Measurements from ENCODE around the gene ZNF423. TPM values are rescaled to one million over a fixed set of nuclear protein-coding genes. Genes with fewer than 3 reads are reported as not detected.
"Not testable (repeated sequence)": the region's sequence is repeated elsewhere in the genome, so short reads cannot be mapped to it uniquely, and the experiment has no call there.

The ZNF423 gene
- total RNA-seq, 1 experiment from 2014 or later, result 11.1 TPM

GRCh38 chr16:49513040-49513439, 342.9 kb downstream of the ZNF423 start:
- H3K9me3 ChIP-seq (ENCODE audit: low read depth, low read length, poor library complexity, severe bottlenecking), result no peaks in the 10 kb centered on the region
- CTCF ChIA-PET, result no interaction called here
- no peak for TF ChIP-seq EZH2 (IDR thresholded peaks at IDR 0.05; ENCODE audit: borderline replicate concordance, low read depth, low read length, poor library complexity, severe bottlenecking)
- TF ChIP-seq CTCF (conservative IDR thresholded peaks at IDR 0.05; ENCODE audit: low read depth, low read length), result 0 out of 2 replicates have a peak, but pooled peaks have one; percentile 28
- H3K36me3 ChIP-seq (ENCODE audit: insufficient read depth, low read length, poor library complexity, severe bottlenecking), result no peaks in the 10 kb centered on the region
- no peaks in the 10 kb centered on the region for H3K27me3 ChIP-seq (replicated peaks; ENCODE audit: insufficient read depth, low read depth, low read length, poor library complexity)
- H3K4me1 ChIP-seq (ENCODE audit: insufficient read depth, low read length, poor library complexity, severe bottlenecking), result peaks cover 4% of the 10 kb centered on the region
- H3K4me3 ChIP-seq (ENCODE audit: low read depth, low read length, poor library complexity, severe bottlenecking), result no peak overlapping the region
- intact Hi-C loops (cut with micrococcal nuclease; ENCODE audit: unreplicated experiment), result no loop called here
- no peak overlapping the region for H3K27ac ChIP-seq (ENCODE audit: low read depth, low read length, poor library complexity, severe bottlenecking)
- BruUV-seq (replicated peaks), result no TSS peak
- POLR2A ChIA-PET (ENCODE audit: low non-redundant PET), result no interaction called here
- DNase-seq (ENCODE audit: low spot score), result peak; percentile 25

GRCh38 chr16:49510654-49511305, 345.1 kb downstream of the ZNF423 start:
- Histone ChIP-seq H3K36me3 (ENCODE audit: insufficient read depth, low read length, poor library complexity, severe bottlenecking) (no peaks in the 10 kb centered on the region), H3K9me3 (ENCODE audit: low read depth, low read length, poor library complexity, severe bottlenecking) (no peaks in the 10 kb centered on the region), H3K4me3 (ENCODE audit: low read depth, low read length, poor library complexity, severe bottlenecking) (no peak overlapping the region), H3K27ac (ENCODE audit: low read depth, low read length, poor library complexity, severe bottlenecking) (no peak overlapping the region), H3K27me3 (replicated peaks; ENCODE audit: insufficient read depth, low read depth, low read length, poor library complexity) (no peaks in the 10 kb centered on the region), H3K4me1 (ENCODE audit: insufficient read depth, low read length, poor library complexity, severe bottlenecking) (peaks cover 4% of the 10 kb centered on the region)
- POLR2A ChIA-PET (ENCODE audit: low non-redundant PET), result no interaction called here
- BruUV-seq (replicated peaks), result no TSS peak
- no peak for DNase-seq (ENCODE audit: low spot score)
- TF ChIP-seq CTCF (conservative IDR thresholded peaks at IDR 0.05; ENCODE audit: low read depth, low read length) (no peak), EZH2 (IDR thresholded peaks at IDR 0.05; ENCODE audit: borderline replicate concordance, low read depth, low read length, poor library complexity, severe bottlenecking) (no peak)
- intact Hi-C loops (cut with micrococcal nuclease; ENCODE audit: unreplicated experiment), result no loop called here
- CTCF ChIA-PET, result no interaction called here

- Histone ChIP-seq H3K4me3 (ENCODE audit: low read depth, low read length, poor library complexity, severe bottlenecking) (no peak overlapping the region), H3K27ac (ENCODE audit: low read depth, low read length, poor library complexity, severe bottlenecking) (no peak overlapping the region), H3K27me3 (replicated peaks; ENCODE audit: insufficient read depth, low read depth, low read length, poor library complexity) (no peaks in the 10 kb centered on the region), H3K9me3 (ENCODE audit: low read depth, low read length, poor library complexity, severe bottlenecking) (no peaks in the 10 kb centered on the region), H3K4me1 (ENCODE audit: insufficient read depth, low read length, poor library complexity, severe bottlenecking) (peaks cover 4% of the 10 kb centered on the region), H3K36me3 (ENCODE audit: insufficient read depth, low read length, poor library complexity, severe bottlenecking) (no peaks in the 10 kb centered on the region)
- intact Hi-C loops (cut with micrococcal nuclease; ENCODE audit: unreplicated experiment), result no loop called here
- BruUV-seq (replicated peaks), result no TSS peak
- no peak for DNase-seq (ENCODE audit: low spot score)
- ChIA-PET POLR2A (ENCODE audit: low non-redundant PET) (no interaction called here), CTCF (no interaction called here)
- no peak for TF ChIP-seq EZH2 (IDR thresholded peaks at IDR 0.05; ENCODE audit: borderline replicate concordance, low read depth, low read length, poor library complexity, severe bottlenecking)
- no peak for TF ChIP-seq CTCF (conservative IDR thresholded peaks at IDR 0.05; ENCODE audit: low read depth, low read length)
These were observed 345.8 kb downstream of the ZNF423 start for GRCh38 chr16:49510141-49510540.

GRCh38 chr16:49506058-49507013, 349.6 kb downstream of the ZNF423 start:
- POLR2A ChIA-PET (ENCODE audit: low non-redundant PET); H3K27ac ChIP-seq (ENCODE audit: low read depth, low read length, poor library complexity, severe bottlenecking); DNase-seq (ENCODE audit: low spot score); H3K27me3 ChIP-seq (replicated peaks; ENCODE audit: insufficient read depth, low read depth, low read length, poor library complexity); H3K4me3 ChIP-seq (ENCODE audit: low read depth, low read length, poor library complexity, severe bottlenecking); BruUV-seq (replicated peaks); H3K4me1 ChIP-seq (ENCODE audit: insufficient read depth, low read length, poor library complexity, severe bottlenecking); CTCF ChIA-PET; intact Hi-C loops (cut with micrococcal nuclease; ENCODE audit: unreplicated experiment); H3K36me3 ChIP-seq (ENCODE audit: insufficient read depth, low read length, poor library complexity, severe bottlenecking); H3K9me3 ChIP-seq (ENCODE audit: low read depth, low read length, poor library complexity, severe bottlenecking): not testable (repeated sequence)
